ENCODE data around the gene ATP2C2. TPM values are rescaled to one million over a fixed set of nuclear protein-coding genes. Genes with fewer than 3 reads are reported as not detected.

Gene ATP2C2
- total and polyA plus RNA-seq, 8 donors = 11.2 to 52.8 (median 22.2) TPM

GRCh38 chr16:84511180-84511800 lies 143.0 kb downstream of the ATP2C2 start:
- H3K27ac ChIP-seq = no peak overlapping the region
- peaks cover 3 to 34% of the 10 kb centered on the region in 2 donors for H3K4me1 ChIP-seq
- no peaks in the 10 kb centered on the region for H3K36me3 ChIP-seq
- ATAC-seq (peak; percentile 84), DNase-seq (peak; percentile 80 to 95 (median 87))
- intact Hi-C loops (cut with DNase I) = loop anchor here in 1 of 2 donors (2.0 kb wide), 1 partner anchor 112 kb away; no protein-coding TSS in a partner anchor
- H3K27me3 ChIP-seq = no peaks in the 10 kb centered on the region
- no peaks in the 10 kb centered on the region for H3K9me3 ChIP-seq
- H3K4me3 ChIP-seq = no peak overlapping the region
- TF ChIP-seq CTCF (IDR thresholded peaks at IDR 0.05) = peak; percentile 94 to 98

- intact Hi-C loops (cut with DNase I) = loop anchor here in 1 of 2 donors (2.0 kb wide), 1 partner anchor 111 kb away; no protein-coding TSS in a partner anchor
- no peaks in the 10 kb centered on the region for H3K9me3 ChIP-seq
- H3K4me1 ChIP-seq = peaks cover 3 to 29% of the 10 kb centered on the region in 2 donors
- no peak overlapping the region for H3K4me3 ChIP-seq
- ATAC-seq (no peak), DNase-seq (no peak)
- TF ChIP-seq CTCF (IDR thresholded peaks at IDR 0.05) = no peak
- no peak overlapping the region for H3K27ac ChIP-seq
- H3K36me3 ChIP-seq = no peaks in the 10 kb centered on the region
- no peaks in the 10 kb centered on the region for H3K27me3 ChIP-seq
Observed at GRCh38 chr16:84511831-84512230, 143.5 kb downstream of the ATP2C2 start.

GRCh38 chr16:84513123-84513522 lies 144.8 kb downstream of the ATP2C2 start:
- no peaks in the 10 kb centered on the region for H3K36me3 ChIP-seq
- H3K4me3 ChIP-seq = no peak overlapping the region
- ATAC-seq (no peak), DNase-seq (no peak)
- intact Hi-C loops (cut with DNase I) = no loop called here
- TF ChIP-seq CTCF (IDR thresholded peaks at IDR 0.05) = no peak
- H3K27me3 ChIP-seq = no peaks in the 10 kb centered on the region
- H3K4me1 ChIP-seq = peaks cover 3 to 29% of the 10 kb centered on the region in 2 donors
- H3K27ac ChIP-seq = no peak overlapping the region
- no peaks in the 10 kb centered on the region for H3K9me3 ChIP-seq

- no peak for TF ChIP-seq CTCF (IDR thresholded peaks at IDR 0.05)
- Histone ChIP-seq H3K4me3 (no peak overlapping the region), H3K9me3 (no peaks in the 10 kb centered on the region), H3K4me1 (peaks cover 3 to 29% of the 10 kb centered on the region in 2 donors), H3K27ac (peak overlapping the region in 1 of 2 donors; percentile 87), H3K27me3 (no peaks in the 10 kb centered on the region), H3K36me3 (no peaks in the 10 kb centered on the region)
- no peak for ATAC-seq
- DNase-seq = no peak
- intact Hi-C loops (cut with DNase I) = no loop called here
Observed at GRCh38 chr16:84513666-84514065, 145.3 kb downstream of the ATP2C2 start.

Other genes starting within 250 kb of the ATP2C2 start
- gene HSDL1, start 223.4 kb upstream of the ATP2C2 start, total RNA-seq = 10 to 100 TPM; 26.0 to 27.8 TPM
- 10 to 100 TPM; 38.0 to 45.9 (median 42.6) TPM for gene HSDL1, start 223.4 kb upstream of the ATP2C2 start, polyA plus RNA-seq (ENCODE audit: insufficient read length in 6 of 6)
- 10 to 100 TPM in 1 of 2 donors, under 1 TPM in 1; 0.85 to 10.3 TPM for gene DNAAF1, start 223.2 kb upstream of the ATP2C2 start, total RNA-seq
- 10 to 100 TPM in 4 of 6 donors, 1 to 10 TPM in 2; 4.1 to 22.3 (median 13.5) TPM for gene DNAAF1, start 223.2 kb upstream of the ATP2C2 start, polyA plus RNA-seq (ENCODE audit: insufficient read length in 6 of 6)
- 10 to 100 TPM; 49.2 to 50.0 TPM for gene TAF1C, start 181.5 kb upstream of the ATP2C2 start, total RNA-seq
- 10 to 100 TPM; 37.5 to 66.1 (median 56.1) TPM for gene TAF1C, start 181.5 kb upstream of the ATP2C2 start, polyA plus RNA-seq (ENCODE audit: insufficient read length in 6 of 6)
- under 1 TPM; 0.09 to 0.24 TPM for gene ADAD2, start 177.4 kb upstream of the ATP2C2 start, total RNA-seq
- gene ADAD2, start 177.4 kb upstream of the ATP2C2 start, polyA plus RNA-seq (ENCODE audit: insufficient read length in 6 of 6) = 1 to 10 TPM in 1 of 6 donors, under 1 TPM in 5; 0.32 to 1.4 (median 0.68) TPM
- not detected for gene KCNG4, start 128.5 kb upstream of the ATP2C2 start, total RNA-seq
- under 1 TPM in 5 of 6 donors, not detected in 1; 0.03 to 0.06 (median 0.04) TPM for gene KCNG4, start 128.5 kb upstream of the ATP2C2 start, polyA plus RNA-seq (ENCODE audit: insufficient read length in 6 of 6)
- gene WFDC1, start 73.7 kb upstream of the ATP2C2 start, total RNA-seq = 10 to 100 TPM; 12.7 to 21.6 TPM
- 10 to 100 TPM in 1 of 6 donors, 1 to 10 TPM in 5; 4.5 to 11.1 (median 5.8) TPM for gene WFDC1, start 73.7 kb upstream of the ATP2C2 start, polyA plus RNA-seq (ENCODE audit: insufficient read length in 6 of 6)
- gene MEAK7, start 136.1 kb downstream of the ATP2C2 start, total RNA-seq = 10 to 100 TPM; 13.1 to 18.8 TPM
- 10 to 100 TPM; 19.8 to 22.3 (median 21.0) TPM for gene MEAK7, start 136.1 kb downstream of the ATP2C2 start, polyA plus RNA-seq (ENCODE audit: insufficient read length in 6 of 6)
- gene COTL1, start 249.5 kb downstream of the ATP2C2 start, total RNA-seq = 100 to 1,000 TPM in 1 of 2 donors, 10 to 100 TPM in 1; 92.7 to 206 TPM
- gene COTL1, start 249.5 kb downstream of the ATP2C2 start, polyA plus RNA-seq (ENCODE audit: insufficient read length in 6 of 6) = 100 to 1,000 TPM; 109 to 146 (median 119) TPM